Measurements from ENCODE around the gene EPN1. TPM values are rescaled to one million over a fixed set of nuclear protein-coding genes. Genes with fewer than 3 reads are reported as not detected.

Gene EPN1
- total and polyA plus RNA-seq, 8 donors, result 38.4 to 102 (median 80.9) TPM

GRCh38 chr19:55649268-55650125 lies 25.5 kb upstream of the EPN1 start:
- FAIRE-seq (no peak), DNase-seq (peak in 2 of 6 donors; percentile 37 to 67), ATAC-seq (no peak)
- 79 to 87% methylated on average over 17 of the region's 17 CpGs for WGBS, 2 donors
- H3K4me3 ChIP-seq, result peak overlapping the region in 1 of 4 donors; percentile 91
- H3K9me3 ChIP-seq, result no peaks in the 10 kb centered on the region
- H3K4me1 ChIP-seq, result peaks cover 0 to 12% (median 6%) of the 10 kb centered on the region in 3 donors
- no peaks in the 10 kb centered on the region for H3K36me3 ChIP-seq
- no peak for TF ChIP-seq CTCF (IDR thresholded peaks at IDR 0.05)
- H3K27ac ChIP-seq, result no peak overlapping the region
- intact Hi-C loops (cut with DNase I), result no loop called here
- no peaks in the 10 kb centered on the region for H3K27me3 ChIP-seq

- no peak overlapping the region for H3K27ac ChIP-seq
- WGBS, 2 donors, result 79 to 93% methylated on average over 4 of the region's 4 CpGs
- no peak for FAIRE-seq
- H3K4me3 ChIP-seq, result no peak overlapping the region
- intact Hi-C loops (cut with DNase I), result no loop called here
- H3K9me3 ChIP-seq, result no peaks in the 10 kb centered on the region
- ATAC-seq, result no peak
- H3K36me3 ChIP-seq, result no peaks in the 10 kb centered on the region
- no peaks in the 10 kb centered on the region for H3K27me3 ChIP-seq
- DNase-seq, result peak in 2 of 6 donors; percentile 21 to 33
- H3K4me1 ChIP-seq, result peaks cover 0 to 12% (median 6%) of the 10 kb centered on the region in 3 donors
- TF ChIP-seq CTCF (IDR thresholded peaks at IDR 0.05), result no peak
Measured at GRCh38 chr19:55650126-55650557, 24.9 kb upstream of the EPN1 start.

GRCh38 chr19:55650602-55651230 lies 24.3 kb upstream of the EPN1 start:
- no peak for TF ChIP-seq CTCF (IDR thresholded peaks at IDR 0.05)
- FAIRE-seq, result no peak
- H3K27me3 ChIP-seq, result no peaks in the 10 kb centered on the region
- intact Hi-C loops (cut with DNase I), result no loop called here
- H3K4me1 ChIP-seq, result peaks cover 0 to 12% (median 6%) of the 10 kb centered on the region in 3 donors
- 88 to 91% methylated on average over 17 of the region's 17 CpGs for WGBS, 2 donors
- H3K36me3 ChIP-seq, result no peaks in the 10 kb centered on the region
- no peak overlapping the region for H3K27ac ChIP-seq
- ATAC-seq, result no peak
- H3K9me3 ChIP-seq, result no peaks in the 10 kb centered on the region
- peak in 2 of 6 donors; percentile 37 to 71 for DNase-seq
- H3K4me3 ChIP-seq, result no peak overlapping the region

GRCh38 chr19:55651236-55651635 lies 23.8 kb upstream of the EPN1 start:
- ATAC-seq, result no peak
- intact Hi-C loops (cut with DNase I), result no loop called here

More at GRCh38 chr19:55651236-55651635, 23.8 kb upstream of the EPN1 start:
- H3K9me3 ChIP-seq, result no peaks in the 10 kb centered on the region
- no peaks in the 10 kb centered on the region for H3K36me3 ChIP-seq
- no peak overlapping the region for H3K4me3 ChIP-seq
- peaks cover 4 to 15% (median 10%) of the 10 kb centered on the region in 3 donors for H3K4me1 ChIP-seq
- 83 to 85% methylated on average over 18 of the region's 18 CpGs for WGBS, 2 donors
- H3K27me3 ChIP-seq, result no peaks in the 10 kb centered on the region
- DNase-seq (peak in 3 of 6 donors; percentile 20 to 78 (median 46)), FAIRE-seq (no peak)
- TF ChIP-seq CTCF (IDR thresholded peaks at IDR 0.05), result no peak
- H3K27ac ChIP-seq, result no peak overlapping the region

Data from pancreas (tissue), 10 donors.